Fibroblast of mammary gland (primary cell): ENCODE measurements around the gene LONRF2.

Experiments used
- DNase-seq: peaks from one replicate; pipeline ENCODE4 v3.0.0-alpha.2; 2010; ENCODE audit warnings: low read depth
- H3K4me3 ChIP-seq: 2 replicates; pipeline ENCODE4 v1.5.1; 2011; ENCODE audit warnings: low read depth, mild to moderate bottlenecking, low read length, moderate library complexity; ENCODE audit not compliant: control insufficient read depth
- TF ChIP-seq, protein P1 (sequence below): conservative IDR thresholded peaks from 2 replicates; pipeline ENCODE4 v1.5.1; 2011; ENCODE audit warnings: low read depth, low read length, inconsistent platforms; ENCODE audit not compliant: control insufficient read depth, insufficient read depth

LONRF2 gene

DNA sequence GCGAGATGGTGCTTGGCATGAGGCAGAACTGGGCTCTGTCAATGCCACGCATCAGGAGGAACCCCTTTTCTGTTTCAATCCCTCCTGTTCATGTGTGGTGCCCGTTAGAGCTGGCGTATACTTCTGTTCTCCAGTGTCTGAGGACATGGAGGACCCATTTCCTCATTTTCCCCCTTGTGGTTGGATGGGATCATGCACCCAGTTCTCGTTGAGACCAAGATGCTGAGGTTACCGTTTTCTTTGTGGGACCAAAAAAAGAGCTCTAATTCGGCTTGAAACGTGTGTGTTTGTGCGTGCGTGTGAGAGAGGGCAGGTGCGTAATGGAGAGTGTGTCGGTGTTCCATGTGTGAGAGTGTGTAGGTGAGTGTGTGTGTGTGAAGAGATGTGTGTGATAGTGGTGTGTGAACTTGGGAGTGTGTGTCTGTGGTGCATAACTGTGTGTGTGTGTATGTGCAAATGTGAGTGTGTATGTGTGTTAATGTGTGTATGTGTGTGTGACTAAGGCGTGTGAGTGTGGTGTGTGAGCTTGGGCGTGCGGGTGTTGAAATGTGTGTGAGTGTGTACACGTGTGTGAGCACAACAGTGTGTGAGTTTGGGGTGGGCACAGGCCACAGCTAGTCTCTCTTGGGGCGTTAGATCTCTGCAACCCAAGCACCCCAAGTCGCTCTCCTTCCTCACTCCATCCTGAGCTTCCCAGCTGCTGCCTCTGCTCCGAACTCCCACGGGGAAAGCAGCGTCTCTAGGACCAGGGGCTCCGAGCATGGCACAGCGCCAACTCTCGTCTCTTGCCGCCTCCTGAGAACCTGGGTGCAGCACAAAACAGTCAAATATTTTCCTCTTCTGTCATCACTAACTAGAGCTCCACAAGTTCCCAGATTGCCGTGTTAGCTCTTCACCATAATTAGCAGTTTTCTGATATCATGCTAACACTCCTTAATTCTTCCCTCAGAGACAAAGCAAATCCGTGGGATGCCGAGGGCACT lies 75.8 kb downstream of the LONRF2 start:
- DNase-seq: peak; percentile 25
- TF ChIP-seq, protein P1, sequence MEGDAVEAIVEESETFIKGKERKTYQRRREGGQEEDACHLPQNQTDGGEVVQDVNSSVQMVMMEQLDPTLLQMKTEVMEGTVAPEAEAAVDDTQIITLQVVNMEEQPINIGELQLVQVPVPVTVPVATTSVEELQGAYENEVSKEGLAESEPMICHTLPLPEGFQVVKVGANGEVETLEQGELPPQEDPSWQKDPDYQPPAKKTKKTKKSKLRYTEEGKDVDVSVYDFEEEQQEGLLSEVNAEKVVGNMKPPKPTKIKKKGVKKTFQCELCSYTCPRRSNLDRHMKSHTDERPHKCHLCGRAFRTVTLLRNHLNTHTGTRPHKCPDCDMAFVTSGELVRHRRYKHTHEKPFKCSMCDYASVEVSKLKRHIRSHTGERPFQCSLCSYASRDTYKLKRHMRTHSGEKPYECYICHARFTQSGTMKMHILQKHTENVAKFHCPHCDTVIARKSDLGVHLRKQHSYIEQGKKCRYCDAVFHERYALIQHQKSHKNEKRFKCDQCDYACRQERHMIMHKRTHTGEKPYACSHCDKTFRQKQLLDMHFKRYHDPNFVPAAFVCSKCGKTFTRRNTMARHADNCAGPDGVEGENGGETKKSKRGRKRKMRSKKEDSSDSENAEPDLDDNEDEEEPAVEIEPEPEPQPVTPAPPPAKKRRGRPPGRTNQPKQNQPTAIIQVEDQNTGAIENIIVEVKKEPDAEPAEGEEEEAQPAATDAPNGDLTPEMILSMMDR: peak; percentile 49

DNA sequence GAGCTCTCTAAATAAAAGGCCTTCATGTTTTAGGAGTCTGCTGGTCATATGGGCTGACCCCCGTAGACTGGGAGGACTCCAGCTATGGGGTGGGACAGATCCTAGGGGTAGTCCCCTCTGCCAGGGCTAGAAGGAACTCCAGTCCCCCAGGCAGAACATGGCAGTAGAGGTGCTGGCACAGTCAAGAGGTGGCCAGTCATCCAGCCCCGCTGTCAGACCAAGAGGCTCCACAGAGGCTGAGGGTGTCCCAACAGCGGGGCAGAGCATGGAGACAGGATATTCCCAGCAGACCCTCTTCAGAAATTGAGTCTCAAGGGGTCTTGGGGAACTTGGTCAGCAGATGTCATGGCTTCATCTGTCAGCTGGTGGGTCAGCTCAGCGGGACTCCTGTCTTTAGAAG lies 76.6 kb downstream of the LONRF2 start:
- no peak overlapping the region for H3K4me3 ChIP-seq
- TF ChIP-seq, protein P1: no peak
- no peak for DNase-seq

More for the DNA sequence above, 75.8 kb downstream of the LONRF2 start:
- H3K4me3 ChIP-seq: no peak overlapping the region

DNA sequence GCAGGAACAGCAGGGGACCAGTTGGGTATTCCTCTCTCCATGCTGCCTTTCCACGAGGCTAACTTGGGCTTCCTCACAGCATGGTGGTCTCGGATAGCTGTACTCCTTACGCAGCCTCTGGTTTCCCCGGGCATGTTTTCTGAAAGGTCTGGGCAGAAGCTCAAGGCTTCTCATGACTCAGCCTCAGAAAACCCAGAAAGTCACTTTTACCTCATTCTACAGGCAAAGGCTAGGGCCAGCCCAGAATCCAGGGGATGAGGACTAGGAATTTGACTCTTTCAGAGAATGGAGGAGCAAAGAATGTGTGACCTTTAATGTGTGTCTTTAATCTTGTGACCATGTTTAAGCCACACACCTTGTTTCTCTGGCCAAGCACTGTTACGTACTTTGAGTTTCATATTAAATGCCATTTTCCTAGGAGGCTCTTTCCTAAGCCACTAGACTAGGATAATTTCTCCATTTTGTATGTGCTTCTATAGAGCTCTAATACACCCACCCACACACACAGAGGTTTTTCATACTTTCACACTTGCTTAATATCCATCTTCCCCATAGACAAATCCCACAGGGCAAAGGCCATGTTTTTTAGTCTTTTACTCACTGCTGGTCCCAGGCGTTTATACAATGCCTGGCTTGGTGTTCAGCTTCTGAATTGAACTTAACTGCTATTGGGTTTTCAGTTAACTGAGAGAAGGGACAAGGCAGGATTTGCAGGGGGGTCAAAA lies 77.3 kb downstream of the LONRF2 start:
- TF ChIP-seq, protein P1: no peak
- DNase-seq: peak; percentile 17
- no peak overlapping the region for H3K4me3 ChIP-seq

DNA sequence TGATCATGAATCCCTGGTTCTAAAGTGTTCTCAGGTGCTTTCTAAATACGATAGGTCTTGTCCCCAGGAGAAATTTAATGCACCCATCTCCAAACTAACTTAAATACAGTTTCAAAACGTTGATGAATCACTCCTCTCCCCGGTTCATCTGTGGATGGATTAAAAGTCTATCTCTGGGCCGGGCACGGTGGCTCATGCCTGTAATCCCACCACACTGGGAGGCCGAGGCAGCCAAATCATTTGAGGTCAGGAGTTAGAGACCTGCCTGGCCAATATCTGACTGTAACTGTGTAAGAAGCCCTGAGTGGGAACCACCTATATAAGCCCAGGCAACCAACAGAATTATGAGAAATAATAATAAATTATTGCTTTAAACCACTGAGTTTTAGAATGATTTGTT lies 78.7 kb downstream of the LONRF2 start:
- DNase-seq: no peak
- H3K4me3 ChIP-seq: no peak overlapping the region
- TF ChIP-seq, protein P1: no peak

DNA sequence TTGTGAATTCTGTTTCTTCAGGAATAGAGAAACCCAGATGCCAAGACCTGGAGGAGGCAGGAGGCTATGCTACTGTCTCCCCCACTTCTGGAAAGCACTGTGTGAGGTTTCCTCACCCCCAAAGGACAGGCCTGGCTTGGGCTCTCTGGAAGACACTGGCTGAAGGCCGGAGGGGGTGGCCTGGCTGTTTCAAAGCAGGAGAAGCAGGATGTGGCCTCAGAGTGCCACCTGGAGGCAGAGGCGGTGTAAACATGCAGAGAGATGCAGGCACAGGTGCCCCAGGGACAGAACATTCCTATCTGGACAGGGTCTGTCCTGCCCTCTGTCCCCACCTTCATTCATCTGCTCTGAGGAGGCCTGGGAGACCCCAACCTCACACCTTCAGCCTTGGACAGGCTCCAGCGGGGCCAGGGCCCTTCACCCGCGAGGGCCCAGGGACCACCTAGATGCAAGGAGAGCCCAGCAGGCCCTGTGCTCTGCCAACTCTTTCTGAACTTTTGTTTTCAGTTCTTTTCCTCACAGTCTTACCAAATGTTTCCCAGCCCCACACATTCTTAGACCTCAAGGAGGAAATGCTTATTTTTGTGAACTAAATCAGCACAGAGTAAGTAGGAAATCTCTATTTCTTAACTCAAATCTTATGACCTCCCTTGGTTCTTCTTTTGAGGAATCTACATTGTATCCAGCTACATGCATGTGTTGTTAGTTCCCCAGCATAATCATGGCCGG lies 79.2 kb downstream of the LONRF2 start:
- TF ChIP-seq, protein P1: peak; percentile 76
- H3K4me3 ChIP-seq: no peak overlapping the region
- DNase-seq: peak; percentile 49

DNA sequence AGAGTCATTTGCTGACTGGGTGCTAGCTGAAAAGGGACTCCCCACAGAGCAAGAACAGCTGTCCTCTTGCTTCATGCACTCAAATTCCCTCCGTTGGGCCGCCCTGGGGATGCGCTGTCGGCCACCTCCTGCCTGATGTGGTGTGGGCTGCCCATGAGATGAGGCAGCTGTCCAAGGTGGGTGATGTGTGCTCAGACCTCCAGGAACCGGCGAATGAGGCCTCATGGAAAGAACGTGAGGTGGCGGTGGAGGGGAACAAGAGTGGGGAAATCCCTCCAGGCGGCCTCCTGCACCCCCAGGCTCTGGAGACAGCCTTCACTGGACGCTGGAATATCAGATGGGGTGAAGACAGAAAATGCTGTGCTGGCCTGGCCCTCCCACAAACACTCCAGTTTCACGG lies 79.8 kb downstream of the LONRF2 start:
- TF ChIP-seq, protein P1: no peak
- no peak for DNase-seq
- H3K4me3 ChIP-seq: no peak overlapping the region
